Natural killer cell (primary cell): Measurements from ENCODE around the gene OTOGL. TPM values are rescaled to one million over a fixed set of nuclear protein-coding genes. Genes with fewer than 3 reads are reported as not detected.

ENCODE experiments used
- ATAC-seq, 3 donors: fragments of 150-1000 bp in 2 of 3; fragments of 200-7000 bp in 1 of 3; cut with Tn5 transposase; 1 replicate in 1 of 3; 2 replicates in 2 of 3; pipeline ENCODE4 v1.10.0; 2021; ENCODE audit warnings: mild to moderate bottlenecking in 2 of 3, moderate library complexity in 2 of 3
- DNase-seq, 2 donors: peaks; one replicate each; pipeline versions ENCODE4 v3.0.0 to v3.0.0-alpha.2; 2013 to 2021; ENCODE audit warnings: mixed read lengths in 1 of 2
- H3K27ac ChIP-seq: one replicate; pipeline ENCODE4 v1.5.1; 2013; ENCODE audit warnings: mild to moderate bottlenecking, low read length
- H3K27me3 ChIP-seq: one replicate; pipeline ENCODE4 v1.6.1; 2013; ENCODE audit warnings: low read length; ENCODE audit not compliant: control insufficient read depth, insufficient read depth
- H3K36me3 ChIP-seq: one replicate; pipeline ENCODE4 v1.6.1; 2013; ENCODE audit warnings: low read length; ENCODE audit not compliant: control insufficient read depth, insufficient read depth
- H3K4me1 ChIP-seq: one replicate; pipeline ENCODE4 v1.6.1; 2013; ENCODE audit warnings: low read length; ENCODE audit not compliant: control insufficient read depth, insufficient read depth
- H3K4me3 ChIP-seq: one replicate; pipeline ENCODE4 v1.5.1; 2013; ENCODE audit warnings: low read length
- H3K9me3 ChIP-seq: one replicate; pipeline ENCODE4 v1.6.1; 2013; ENCODE audit warnings: low read length; ENCODE audit not compliant: control insufficient read depth, insufficient read depth
- H3K27ac Mint-ChIP-seq, 2 donors: one replicate each; pipeline ENCODE4 v1.8.0; 2022; ENCODE audit warnings: mild to moderate bottlenecking in 2 of 2, mixed read lengths in 2 of 2, moderate library complexity in 1 of 2
- H3K27me3 Mint-ChIP-seq, 2 donors: one replicate each; pipeline ENCODE4 v1.8.0; 2022; ENCODE audit warnings: low read depth in 2 of 2, mixed read lengths in 2 of 2
- H3K36me3 Mint-ChIP-seq: one replicate; pipeline ENCODE4 v1.8.0; 2022; ENCODE audit warnings: mixed read lengths
- H3K4me1 Mint-ChIP-seq, 2 donors: one replicate each; pipeline ENCODE4 v1.8.0; 2022; ENCODE audit warnings: mixed read lengths in 2 of 2
- H3K4me3 Mint-ChIP-seq: one replicate; pipeline ENCODE4 v1.8.0; 2022; ENCODE audit warnings: mild to moderate bottlenecking, moderate library complexity, mixed read lengths
- H3K9me3 Mint-ChIP-seq, 2 donors: one replicate each; pipeline ENCODE4 v1.8.0; 2022; ENCODE audit warnings: mixed read lengths in 2 of 2
- WGBS: methylation state at CpG from one replicate; pipeline ENCODE4 v1.1.7; 2013; ENCODE audit warnings: missing lambda C conversion rate; ENCODE audit not compliant: insufficient coverage; 5-methylcytosine and 5-hydroxymethylcytosine counted together
- intact Hi-C: fragments of 100-400 bp; cut with micrococcal nuclease; formaldehyde crosslinking; loops from one replicate; pipeline ENCODE4 v1.14.2; 2022
- total RNA-seq, 4 donors: library from RNA; stranded (reverse); fragments of 120-200 nt in 1 of 4; gene quantifications; one replicate each; pipeline versions ENCODE4 v1.2.3 to v1.2.4, GENCODE V29; 2013 to 2022
- TF ChIP-seq, protein P1 (sequence below): fragments of 200-600 bp; IDR thresholded peaks from one replicate; pipeline ENCODE4 v1.8.0; 2022; ENCODE audit warnings: antibody characterized with exemption

Gene OTOGL
- total RNA-seq, 3 donors from 2014 or later (not counting 1 experiment from before 2014, with no cell fraction given) = not detected

DNA sequence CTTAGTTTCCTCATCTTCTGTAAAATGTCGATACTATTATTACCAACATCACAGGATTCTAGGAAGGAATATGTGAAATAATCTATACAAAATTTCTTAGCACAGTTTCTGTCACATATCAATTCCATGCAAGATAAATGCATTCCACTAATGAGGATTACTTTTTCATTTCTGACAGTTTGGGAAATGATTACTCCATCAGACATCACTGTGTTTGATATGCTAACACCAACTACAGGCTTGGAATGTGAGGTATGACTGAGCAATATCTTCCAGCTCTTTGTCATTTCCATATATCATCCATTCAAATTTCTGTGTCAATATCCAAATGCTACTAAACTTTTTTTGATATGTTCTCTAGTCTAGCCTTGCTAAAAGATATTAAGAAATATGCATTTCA lies 233.5 kb downstream of the OTOGL start:
- no peaks in the 10 kb centered on the region for H3K27me3 ChIP-seq
- no peaks in the 10 kb centered on the region for H3K4me1 Mint-ChIP-seq
- no CpG with 5 or more reads among the region's 1 CpG for WGBS
- H3K9me3 Mint-ChIP-seq = peaks cover 2 to 4% of the 10 kb centered on the region in 2 donors
- no peak overlapping the region for H3K27ac Mint-ChIP-seq
- H3K4me3 ChIP-seq = no peak overlapping the region
- TF ChIP-seq, protein P1, sequence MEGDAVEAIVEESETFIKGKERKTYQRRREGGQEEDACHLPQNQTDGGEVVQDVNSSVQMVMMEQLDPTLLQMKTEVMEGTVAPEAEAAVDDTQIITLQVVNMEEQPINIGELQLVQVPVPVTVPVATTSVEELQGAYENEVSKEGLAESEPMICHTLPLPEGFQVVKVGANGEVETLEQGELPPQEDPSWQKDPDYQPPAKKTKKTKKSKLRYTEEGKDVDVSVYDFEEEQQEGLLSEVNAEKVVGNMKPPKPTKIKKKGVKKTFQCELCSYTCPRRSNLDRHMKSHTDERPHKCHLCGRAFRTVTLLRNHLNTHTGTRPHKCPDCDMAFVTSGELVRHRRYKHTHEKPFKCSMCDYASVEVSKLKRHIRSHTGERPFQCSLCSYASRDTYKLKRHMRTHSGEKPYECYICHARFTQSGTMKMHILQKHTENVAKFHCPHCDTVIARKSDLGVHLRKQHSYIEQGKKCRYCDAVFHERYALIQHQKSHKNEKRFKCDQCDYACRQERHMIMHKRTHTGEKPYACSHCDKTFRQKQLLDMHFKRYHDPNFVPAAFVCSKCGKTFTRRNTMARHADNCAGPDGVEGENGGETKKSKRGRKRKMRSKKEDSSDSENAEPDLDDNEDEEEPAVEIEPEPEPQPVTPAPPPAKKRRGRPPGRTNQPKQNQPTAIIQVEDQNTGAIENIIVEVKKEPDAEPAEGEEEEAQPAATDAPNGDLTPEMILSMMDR = no peak
- H3K27me3 Mint-ChIP-seq = peaks cover 0 to 2% of the 10 kb centered on the region in 2 donors
- H3K9me3 ChIP-seq = no peaks in the 10 kb centered on the region
- intact Hi-C loops = no loop called here
- H3K36me3 Mint-ChIP-seq = no peaks in the 10 kb centered on the region
- H3K4me3 Mint-ChIP-seq = no peak overlapping the region
- ATAC-seq (no peak), DNase-seq (no peak)
- H3K27ac ChIP-seq = no peak overlapping the region
- no peaks in the 10 kb centered on the region for H3K4me1 ChIP-seq
- no peaks in the 10 kb centered on the region for H3K36me3 ChIP-seq

DNA sequence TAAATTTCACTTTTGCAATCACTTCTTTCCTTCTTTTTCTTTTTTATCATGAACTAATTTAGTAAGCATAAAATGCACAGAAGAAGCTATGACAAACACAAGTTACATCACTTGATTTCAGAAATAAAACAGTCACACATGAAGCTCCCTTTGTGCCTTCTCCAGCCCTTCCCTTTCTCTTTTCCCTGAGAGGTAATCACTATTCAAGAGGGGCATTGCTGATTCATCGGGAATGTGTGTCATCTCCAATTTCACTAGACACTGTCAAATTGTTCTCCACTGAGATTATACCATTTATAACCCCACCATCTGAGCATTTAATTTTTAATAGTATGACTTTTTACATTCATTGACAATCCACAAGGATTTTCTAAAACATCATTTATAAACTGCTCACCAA lies 253.1 kb downstream of the OTOGL start:
- H3K4me1 ChIP-seq = no peaks in the 10 kb centered on the region
- TF ChIP-seq, protein P1 = no peak
- H3K27me3 ChIP-seq = no peaks in the 10 kb centered on the region
- no peak overlapping the region for H3K4me3 ChIP-seq
- no peak overlapping the region for H3K4me3 Mint-ChIP-seq
- no peak overlapping the region for H3K27ac ChIP-seq
- intact Hi-C loops = no loop called here
- no peaks in the 10 kb centered on the region for H3K4me1 Mint-ChIP-seq
- WGBS = 81% methylated on average over 1 of the region's 1 CpG
- peaks cover 12% of the 10 kb centered on the region in 2 donors for H3K9me3 Mint-ChIP-seq
- DNase-seq = no peak
- H3K27ac Mint-ChIP-seq = no peak overlapping the region
- no peaks in the 10 kb centered on the region for H3K27me3 Mint-ChIP-seq
- H3K9me3 ChIP-seq = no peaks in the 10 kb centered on the region
- no peaks in the 10 kb centered on the region for H3K36me3 ChIP-seq
- ATAC-seq = no peak
- H3K36me3 Mint-ChIP-seq = no peaks in the 10 kb centered on the region

DNA sequence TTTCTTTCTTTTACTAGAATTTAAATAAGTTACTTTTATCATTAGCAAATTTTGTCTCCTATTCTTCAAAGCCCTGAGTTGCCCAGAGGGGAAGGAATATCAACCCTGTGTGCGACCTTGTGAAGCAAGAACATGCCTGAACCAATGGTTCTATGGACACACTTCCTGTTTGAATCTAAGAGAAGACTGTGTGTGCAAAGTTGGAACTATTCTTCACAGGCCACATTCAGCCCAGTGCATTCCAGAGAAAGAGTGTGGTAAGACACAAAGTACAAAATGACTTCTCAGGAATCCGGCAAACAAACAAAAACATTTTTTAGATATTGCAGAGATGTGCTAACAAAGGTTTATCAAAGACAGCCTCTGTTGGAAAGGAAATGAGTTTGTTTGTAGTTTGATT lies 253.9 kb downstream of the OTOGL start:
- WGBS = 86% methylated on average over 2 of the region's 2 CpGs
- H3K4me1 ChIP-seq = no peaks in the 10 kb centered on the region
- no peaks in the 10 kb centered on the region for H3K36me3 Mint-ChIP-seq
- intact Hi-C loops = no loop called here
- no peak overlapping the region for H3K4me3 Mint-ChIP-seq
- no peak overlapping the region for H3K27ac ChIP-seq
- H3K27me3 ChIP-seq = no peaks in the 10 kb centered on the region
- peaks cover 8 to 10% of the 10 kb centered on the region in 2 donors for H3K9me3 Mint-ChIP-seq
- H3K4me1 Mint-ChIP-seq = no peaks in the 10 kb centered on the region
- no peaks in the 10 kb centered on the region for H3K36me3 ChIP-seq
- TF ChIP-seq, protein P1 = no peak
- no peaks in the 10 kb centered on the region for H3K9me3 ChIP-seq
- H3K4me3 ChIP-seq = no peak overlapping the region
- DNase-seq (no peak), ATAC-seq (no peak)
- H3K27ac Mint-ChIP-seq = no peak overlapping the region
- H3K27me3 Mint-ChIP-seq = no peaks in the 10 kb centered on the region

DNA sequence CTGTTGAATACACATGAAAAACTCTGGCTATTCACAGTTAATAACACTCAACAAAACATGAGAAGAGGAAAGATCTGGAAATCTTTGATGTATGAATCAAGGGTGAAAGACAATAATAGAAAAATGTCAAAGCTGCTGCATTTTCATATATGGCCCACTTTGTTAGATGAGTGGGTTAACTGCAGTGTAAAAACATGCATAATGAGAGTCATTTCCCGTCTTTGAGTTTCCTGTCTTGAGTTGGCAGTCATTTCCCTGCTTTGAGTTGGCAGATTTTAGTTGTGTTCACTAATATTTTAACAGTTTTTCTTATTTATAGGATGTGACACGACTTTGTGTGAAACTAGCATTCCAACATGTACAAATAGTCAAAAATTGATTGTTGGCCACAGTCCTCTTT lies 256.8 kb downstream of the OTOGL start:
- Histone ChIP-seq H3K27ac (no peak overlapping the region), H3K36me3 (no peaks in the 10 kb centered on the region), H3K4me1 (no peaks in the 10 kb centered on the region), H3K27me3 (no peaks in the 10 kb centered on the region), H3K4me3 (no peak overlapping the region), H3K9me3 (no peaks in the 10 kb centered on the region)
- 13% methylated on average over 1 of the region's 2 CpGs for WGBS
- Mint-ChIP-seq H3K36me3 (no peaks in the 10 kb centered on the region), H3K9me3 (peaks cover 0 to 3% of the 10 kb centered on the region in 2 donors), H3K4me1 (no peaks in the 10 kb centered on the region), H3K27me3 (no peaks in the 10 kb centered on the region), H3K4me3 (no peak overlapping the region), H3K27ac (no peak overlapping the region)
- TF ChIP-seq, protein P1 = no peak
- intact Hi-C loops = no loop called here
- ATAC-seq (no peak), DNase-seq (no peak)
